HepG2 (cell line): Measurements from ENCODE around the gene COMMD4. TPM values are rescaled to one million over a fixed set of nuclear protein-coding genes. Genes with fewer than 3 reads are reported as not detected.

Experiments used
- ARHGAP35 ChIP-seq: sonication (generic); formaldehyde crosslinking; IDR thresholded peaks from 2 replicates; pipeline ENCODE4 v1.9.0; 2022; ENCODE audit warnings: mild to moderate bottlenecking, inconsistent platforms, moderate library complexity, missing genetic modification reagents, borderline replicate concordance
- CBX1 ChIP-seq: IDR thresholded peaks from one replicate; pipeline ENCODE4 v1.6.1; 2016; ENCODE audit warnings: antibody characterized with exemption, low read depth
- GPN1 ChIP-seq: sonication (generic); formaldehyde crosslinking; IDR thresholded peaks from 2 replicates; pipeline ENCODE4 v1.5.1; 2020; ENCODE audit warnings: missing genetic modification reagents, borderline replicate concordance
- HDAC2 ChIP-seq: sonication (generic); formaldehyde crosslinking; IDR thresholded peaks from 2 replicates; pipeline ENCODE4 v1.4.0; 2020; ENCODE audit warnings: missing genetic modification reagents
- ZNF446 ChIP-seq: sonication (generic); formaldehyde crosslinking; IDR thresholded peaks from 2 replicates; pipeline ENCODE4 v1.5.0; 2020; ENCODE audit warnings: mild to moderate bottlenecking, missing genetic modification reagents
- ZNF563 ChIP-seq: sonication (generic); formaldehyde crosslinking; IDR thresholded peaks from 2 replicates; pipeline ENCODE4 v1.8.0; 2022; ENCODE audit warnings: mild to moderate bottlenecking, moderate library complexity, missing genetic modification reagents
- polyA plus RNA-seq, 8 experiments: library from polyadenylated mRNA; depleted of rRNA in 3 of 8; stranded (reverse) in 7 of 8; unstranded in 1 of 8; fragments of >200 nt; fragmentation: Illumina TruSeq in 4 of 8; extraction: Trizol in 4 of 8; gene quantifications; 2 replicates each; pipeline versions ENCODE4 v1.2.1 to v1.2.3, GENCODE V29; 2011 to 2016; ENCODE audit warnings: low read depth in 4 of 8, missing spikeins in 1 of 8, mixed read lengths in 1 of 8; ENCODE audit not compliant: insufficient read depth in 1 of 8
- total RNA-seq, 5 experiments: library from RNA; depleted of rRNA; stranded (reverse); fragments of >200 nt; fragmentation: Illumina TruSeq; extraction: Trizol; gene quantifications; 2 replicates each; pipeline ENCODE4 v1.2.3, GENCODE V29; 2016; ENCODE audit warnings: low read depth in 1 of 5
- TF ChIP-seq, protein P1 (sequence below), 2 experiments: IDR thresholded peaks; 2 replicates each; pipeline ENCODE4 v1.6.1; 2011 to 2012; ENCODE audit warnings: low read length in 2 of 2, borderline replicate concordance in 1 of 2, low read depth in 1 of 2, mild to moderate bottlenecking in 1 of 2, moderate library complexity in 1 of 2
- TF ChIP-seq, protein P2 (sequence below): sonication (generic); formaldehyde crosslinking; IDR thresholded peaks from 2 replicates; pipeline ENCODE4 v1.5.0; 2020; ENCODE audit warnings: mild to moderate bottlenecking, missing genetic modification reagents, borderline replicate concordance
- TF ChIP-seq, protein P3 (sequence below): sonication (generic); formaldehyde crosslinking; IDR thresholded peaks from 2 replicates; pipeline ENCODE4 v1.4.0; 2020; ENCODE audit warnings: missing genetic modification reagents
- TF ChIP-seq, protein P4 (sequence below): sonication (generic); formaldehyde crosslinking; IDR thresholded peaks from 2 replicates; pipeline ENCODE4 v1.4.0; 2020; ENCODE audit warnings: low read depth, missing genetic modification reagents

Gene COMMD4
- total and polyA plus RNA-seq, 2 of the 13 experiments (the other 11 are each of a cell fraction or from before 2014, with no cell fraction given): 45.8 to 89.9 TPM

GRCh38 chr15:75347222-75348033, 11.6 kb downstream of the COMMD4 start (continued):
- TF ChIP-seq, protein P1, sequence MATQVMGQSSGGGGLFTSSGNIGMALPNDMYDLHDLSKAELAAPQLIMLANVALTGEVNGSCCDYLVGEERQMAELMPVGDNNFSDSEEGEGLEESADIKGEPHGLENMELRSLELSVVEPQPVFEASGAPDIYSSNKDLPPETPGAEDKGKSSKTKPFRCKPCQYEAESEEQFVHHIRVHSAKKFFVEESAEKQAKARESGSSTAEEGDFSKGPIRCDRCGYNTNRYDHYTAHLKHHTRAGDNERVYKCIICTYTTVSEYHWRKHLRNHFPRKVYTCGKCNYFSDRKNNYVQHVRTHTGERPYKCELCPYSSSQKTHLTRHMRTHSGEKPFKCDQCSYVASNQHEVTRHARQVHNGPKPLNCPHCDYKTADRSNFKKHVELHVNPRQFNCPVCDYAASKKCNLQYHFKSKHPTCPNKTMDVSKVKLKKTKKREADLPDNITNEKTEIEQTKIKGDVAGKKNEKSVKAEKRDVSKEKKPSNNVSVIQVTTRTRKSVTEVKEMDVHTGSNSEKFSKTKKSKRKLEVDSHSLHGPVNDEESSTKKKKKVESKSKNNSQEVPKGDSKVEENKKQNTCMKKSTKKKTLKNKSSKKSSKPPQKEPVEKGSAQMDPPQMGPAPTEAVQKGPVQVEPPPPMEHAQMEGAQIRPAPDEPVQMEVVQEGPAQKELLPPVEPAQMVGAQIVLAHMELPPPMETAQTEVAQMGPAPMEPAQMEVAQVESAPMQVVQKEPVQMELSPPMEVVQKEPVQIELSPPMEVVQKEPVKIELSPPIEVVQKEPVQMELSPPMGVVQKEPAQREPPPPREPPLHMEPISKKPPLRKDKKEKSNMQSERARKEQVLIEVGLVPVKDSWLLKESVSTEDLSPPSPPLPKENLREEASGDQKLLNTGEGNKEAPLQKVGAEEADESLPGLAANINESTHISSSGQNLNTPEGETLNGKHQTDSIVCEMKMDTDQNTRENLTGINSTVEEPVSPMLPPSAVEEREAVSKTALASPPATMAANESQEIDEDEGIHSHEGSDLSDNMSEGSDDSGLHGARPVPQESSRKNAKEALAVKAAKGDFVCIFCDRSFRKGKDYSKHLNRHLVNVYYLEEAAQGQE (IDR thresholded peaks at IDR 0.05; ENCODE audit: borderline replicate concordance in 1 of 2, low read depth in 1 of 2, low read length in 2 of 2): no peak
- TF ChIP-seq CBX1: peak; percentile 8
- TF ChIP-seq GPN1 (CRISPR knock-in tag): no peak
- TF ChIP-seq ZNF446 (CRISPR knock-in tag): no peak
- TF ChIP-seq, protein P2, sequence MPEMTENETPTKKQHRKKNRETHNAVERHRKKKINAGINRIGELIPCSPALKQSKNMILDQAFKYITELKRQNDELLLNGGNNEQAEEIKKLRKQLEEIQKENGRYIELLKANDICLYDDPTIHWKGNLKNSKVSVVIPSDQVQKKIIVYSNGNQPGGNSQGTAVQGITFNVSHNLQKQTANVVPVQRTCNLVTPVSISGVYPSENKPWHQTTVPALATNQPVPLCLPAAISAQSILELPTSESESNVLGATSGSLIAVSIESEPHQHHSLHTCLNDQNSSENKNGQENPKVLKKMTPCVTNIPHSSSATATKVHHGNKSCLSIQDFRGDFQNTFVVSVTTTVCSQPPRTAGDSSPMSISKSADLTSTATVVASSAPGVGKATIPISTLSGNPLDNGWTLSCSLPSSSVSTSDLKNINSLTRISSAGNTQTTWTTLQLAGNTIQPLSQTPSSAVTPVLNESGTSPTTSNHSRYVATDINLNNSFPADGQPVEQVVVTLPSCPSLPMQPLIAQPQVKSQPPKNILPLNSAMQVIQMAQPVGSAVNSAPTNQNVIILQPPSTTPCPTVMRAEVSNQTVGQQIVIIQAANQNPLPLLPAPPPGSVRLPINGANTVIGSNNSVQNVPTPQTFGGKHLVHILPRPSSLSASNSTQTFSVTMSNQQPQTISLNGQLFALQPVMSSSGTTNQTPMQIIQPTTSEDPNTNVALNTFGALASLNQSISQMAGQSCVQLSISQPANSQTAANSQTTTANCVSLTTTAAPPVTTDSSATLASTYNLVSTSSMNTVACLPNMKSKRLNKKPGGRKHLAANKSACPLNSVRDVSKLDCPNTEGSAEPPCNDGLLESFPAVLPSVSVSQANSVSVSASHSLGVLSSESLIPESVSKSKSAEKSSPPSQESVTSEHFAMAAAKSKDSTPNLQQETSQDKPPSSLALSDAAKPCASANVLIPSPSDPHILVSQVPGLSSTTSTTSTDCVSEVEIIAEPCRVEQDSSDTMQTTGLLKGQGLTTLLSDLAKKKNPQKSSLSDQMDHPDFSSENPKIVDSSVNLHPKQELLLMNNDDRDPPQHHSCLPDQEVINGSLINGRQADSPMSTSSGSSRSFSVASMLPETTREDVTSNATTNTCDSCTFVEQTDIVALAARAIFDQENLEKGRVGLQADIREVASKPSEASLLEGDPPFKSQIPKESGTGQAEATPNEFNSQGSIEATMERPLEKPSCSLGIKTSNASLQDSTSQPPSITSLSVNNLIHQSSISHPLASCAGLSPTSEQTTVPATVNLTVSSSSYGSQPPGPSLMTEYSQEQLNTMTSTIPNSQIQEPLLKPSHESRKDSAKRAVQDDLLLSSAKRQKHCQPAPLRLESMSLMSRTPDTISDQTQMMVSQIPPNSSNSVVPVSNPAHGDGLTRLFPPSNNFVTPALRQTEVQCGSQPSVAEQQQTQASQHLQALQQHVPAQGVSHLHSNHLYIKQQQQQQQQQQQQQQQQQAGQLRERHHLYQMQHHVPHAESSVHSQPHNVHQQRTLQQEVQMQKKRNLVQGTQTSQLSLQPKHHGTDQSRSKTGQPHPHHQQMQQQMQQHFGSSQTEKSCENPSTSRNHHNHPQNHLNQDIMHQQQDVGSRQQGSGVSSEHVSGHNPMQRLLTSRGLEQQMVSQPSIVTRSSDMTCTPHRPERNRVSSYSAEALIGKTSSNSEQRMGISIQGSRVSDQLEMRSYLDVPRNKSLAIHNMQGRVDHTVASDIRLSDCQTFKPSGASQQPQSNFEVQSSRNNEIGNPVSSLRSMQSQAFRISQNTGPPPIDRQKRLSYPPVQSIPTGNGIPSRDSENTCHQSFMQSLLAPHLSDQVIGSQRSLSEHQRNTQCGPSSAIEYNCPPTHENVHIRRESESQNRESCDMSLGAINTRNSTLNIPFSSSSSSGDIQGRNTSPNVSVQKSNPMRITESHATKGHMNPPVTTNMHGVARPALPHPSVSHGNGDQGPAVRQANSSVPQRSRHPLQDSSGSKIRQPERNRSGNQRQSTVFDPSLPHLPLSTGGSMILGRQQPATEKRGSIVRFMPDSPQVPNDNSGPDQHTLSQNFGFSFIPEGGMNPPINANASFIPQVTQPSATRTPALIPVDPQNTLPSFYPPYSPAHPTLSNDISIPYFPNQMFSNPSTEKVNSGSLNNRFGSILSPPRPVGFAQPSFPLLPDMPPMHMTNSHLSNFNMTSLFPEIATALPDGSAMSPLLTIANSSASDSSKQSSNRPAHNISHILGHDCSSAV (CRISPR knock-in tag): no peak
- TF ChIP-seq, protein P3, sequence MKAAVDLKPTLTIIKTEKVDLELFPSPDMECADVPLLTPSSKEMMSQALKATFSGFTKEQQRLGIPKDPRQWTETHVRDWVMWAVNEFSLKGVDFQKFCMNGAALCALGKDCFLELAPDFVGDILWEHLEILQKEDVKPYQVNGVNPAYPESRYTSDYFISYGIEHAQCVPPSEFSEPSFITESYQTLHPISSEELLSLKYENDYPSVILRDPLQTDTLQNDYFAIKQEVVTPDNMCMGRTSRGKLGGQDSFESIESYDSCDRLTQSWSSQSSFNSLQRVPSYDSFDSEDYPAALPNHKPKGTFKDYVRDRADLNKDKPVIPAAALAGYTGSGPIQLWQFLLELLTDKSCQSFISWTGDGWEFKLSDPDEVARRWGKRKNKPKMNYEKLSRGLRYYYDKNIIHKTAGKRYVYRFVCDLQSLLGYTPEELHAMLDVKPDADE (CRISPR knock-in tag): no peak
- TF ChIP-seq ARHGAP35: no peak; the same call in 1 of the 2 replicates
- peak; percentile 62; the same call in 1 of the 2 replicates for TF ChIP-seq ZNF563 (CRISPR knock-in tag)
- TF ChIP-seq HDAC2: no peak
- TF ChIP-seq, protein P4, sequence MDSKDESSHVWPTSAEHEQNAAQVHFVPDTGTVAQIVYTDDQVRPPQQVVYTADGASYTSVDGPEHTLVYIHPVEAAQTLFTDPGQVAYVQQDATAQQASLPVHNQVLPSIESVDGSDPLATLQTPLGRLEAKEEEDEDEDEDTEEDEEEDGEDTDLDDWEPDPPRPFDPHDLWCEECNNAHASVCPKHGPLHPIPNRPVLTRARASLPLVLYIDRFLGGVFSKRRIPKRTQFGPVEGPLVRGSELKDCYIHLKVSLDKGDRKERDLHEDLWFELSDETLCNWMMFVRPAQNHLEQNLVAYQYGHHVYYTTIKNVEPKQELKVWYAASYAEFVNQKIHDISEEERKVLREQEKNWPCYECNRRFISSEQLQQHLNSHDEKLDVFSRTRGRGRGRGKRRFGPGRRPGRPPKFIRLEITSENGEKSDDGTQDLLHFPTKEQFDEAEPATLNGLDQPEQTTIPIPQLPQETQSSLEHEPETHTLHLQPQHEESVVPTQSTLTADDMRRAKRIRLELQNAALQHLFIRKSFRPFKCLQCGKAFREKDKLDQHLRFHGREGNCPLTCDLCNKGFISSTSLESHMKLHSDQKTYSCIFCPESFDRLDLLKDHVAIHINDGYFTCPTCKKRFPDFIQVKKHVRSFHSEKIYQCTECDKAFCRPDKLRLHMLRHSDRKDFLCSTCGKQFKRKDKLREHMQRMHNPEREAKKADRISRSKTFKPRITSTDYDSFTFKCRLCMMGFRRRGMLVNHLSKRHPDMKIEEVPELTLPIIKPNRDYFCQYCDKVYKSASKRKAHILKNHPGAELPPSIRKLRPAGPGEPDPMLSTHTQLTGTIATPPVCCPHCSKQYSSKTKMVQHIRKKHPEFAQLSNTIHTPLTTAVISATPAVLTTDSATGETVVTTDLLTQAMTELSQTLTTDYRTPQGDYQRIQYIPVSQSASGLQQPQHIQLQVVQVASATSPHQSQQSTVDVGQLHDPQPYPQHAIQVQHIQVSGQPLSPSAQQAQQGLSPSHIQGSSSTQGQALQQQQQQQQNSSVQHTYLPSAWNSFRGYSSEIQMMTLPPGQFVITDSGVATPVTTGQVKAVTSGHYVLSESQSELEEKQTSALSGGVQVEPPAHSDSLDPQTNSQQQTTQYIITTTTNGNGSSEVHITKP (CRISPR knock-in tag): no peak
